K562 (cell line): ENCODE data around the gene TSSK1B. TPM values are rescaled to one million over a fixed set of nuclear protein-coding genes. Genes with fewer than 3 reads are reported as not detected.

Experiments
- GTF3C2 ChIP-seq: IDR thresholded peaks from 3 replicates; pipeline ENCODE4 v1.6.1; 2011; ENCODE audit warnings: borderline replicate concordance, mild to moderate bottlenecking, moderate library complexity; ENCODE audit not compliant: insufficient read length; ENCODE audit errors: extremely low read depth
- SIN3B ChIP-seq: fragments of 450-650 bp; IDR thresholded peaks from 2 replicates; pipeline ENCODE4 v1.6.1; 2017; ENCODE audit warnings: low read depth, mild to moderate bottlenecking, moderate library complexity
- TSHZ1 ChIP-seq: fragments of 250-450 bp; sonication (Bioruptor Pico); IDR thresholded peaks from 2 replicates; pipeline ENCODE4 v1.4.0; 2020; ENCODE audit warnings: mild to moderate bottlenecking, moderate library complexity
- ZBTB34 ChIP-seq: fragments of 250-450 bp; sonication (Bioruptor Pico); IDR thresholded peaks from 2 replicates; pipeline ENCODE4 v1.8.0; 2021; ENCODE audit warnings: mild to moderate bottlenecking, moderate library complexity
- ZNF253 ChIP-seq: fragments of 250-450 bp; sonication (Bioruptor Pico); conservative IDR thresholded peaks from 2 replicates; pipeline ENCODE4 v1.6.1; 2021; ENCODE audit warnings: mild to moderate bottlenecking
- polyA plus RNA-seq, 8 experiments: library from polyadenylated mRNA; depleted of rRNA in 4 of 8; stranded (reverse) in 5 of 8; unstranded in 3 of 8; fragments of >200 nt; fragmentation: Nextera tagmentation in 2 of 8; fragmentation: Illumina TruSeq in 1 of 8; extraction: Ambion mirVana in 2 of 8; extraction: Trizol in 1 of 8; gene quantifications; 2 replicates each; pipeline versions ENCODE4 v1.2.1 to v1.2.3, GENCODE V29; 2011 to 2014; ENCODE audit warnings: inconsistent platforms in 1 of 8, missing spikeins in 1 of 8
- total RNA-seq, 7 experiments: library from RNA; depleted of rRNA in 6 of 7; stranded (reverse); fragments of >200 nt in 6 of 7; fragmentation: Illumina TruSeq in 2 of 7; extraction: Trizol in 2 of 7; gene quantifications; 2 replicates each; pipeline versions ENCODE4 v1.2.1 to v1.2.3, GENCODE V29; 2011 to 2021; ENCODE audit warnings: low replicate concordance in 1 of 7

TSSK1B gene
- total and polyA plus RNA-seq, 9 of the 15 experiments (the other 6 are each of a cell fraction or from before 2014, with no cell fraction given), result not detected

- TF ChIP-seq TSHZ1 (CRISPR knock-in tag), result no peak
- TF ChIP-seq SIN3B, result no peak
- no peak for TF ChIP-seq ZNF253 (CRISPR knock-in tag)
- no peak for TF ChIP-seq GTF3C2
- TF ChIP-seq ZBTB34 (CRISPR knock-in tag), result no peak
Measured at GRCh38 chr5:113389116-113389515, 45.7 kb downstream of the TSSK1B start (continued).
